ENCODE results near the gene TFAM.

DNA sequence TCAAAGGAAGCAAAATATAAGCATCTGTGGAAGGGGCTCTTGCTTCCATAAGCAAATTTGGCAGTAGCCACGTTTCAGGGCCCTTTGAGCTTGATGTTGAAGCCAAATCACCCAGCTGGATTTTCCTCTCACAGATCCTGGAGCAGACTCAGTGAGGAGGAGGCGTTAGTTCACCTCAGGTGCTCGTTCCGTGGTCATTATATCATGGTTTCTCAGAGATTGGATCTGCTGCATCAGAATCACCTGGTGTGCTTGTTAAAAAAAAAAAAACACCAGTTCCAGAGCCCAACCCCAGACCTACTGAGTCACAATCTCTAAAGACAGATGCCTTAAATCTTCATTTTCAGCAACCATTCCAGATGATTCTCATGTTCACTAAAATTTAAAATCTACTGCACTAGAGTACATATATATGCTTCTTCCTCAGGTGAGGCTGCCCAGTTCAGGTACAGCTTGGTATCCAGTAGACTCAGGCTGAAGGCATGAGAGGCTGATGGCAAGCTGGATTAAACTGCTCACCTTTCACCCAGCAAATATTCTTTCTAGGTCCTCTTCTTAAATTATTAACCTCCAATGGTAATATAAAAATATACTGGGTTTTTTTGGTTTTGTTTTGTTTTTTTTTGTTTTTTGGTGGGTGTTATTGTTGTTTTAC lies 24.9 kb downstream of the TFAM start:
- TF ChIP-seq YY1 (IDR thresholded peaks at IDR 0.05; ENCODE audit: insufficient read depth, insufficient read length) (no peak), ZNF274 (IDR thresholded peaks at IDR 0.05; ENCODE audit: low read depth, low read length) (no peak), SUZ12 (IDR thresholded peaks at IDR 0.05; ENCODE audit: extremely low read depth, insufficient read depth, insufficient read length) (no peak)

Data from NT2/D1 (cell line).